Measurements from ENCODE around the gene ASMT.
"Not testable (repeated sequence)": the region's sequence is repeated elsewhere in the genome, so short reads cannot be mapped to it uniquely, and the experiment has no call there.

ASMT gene

GRCh38 chrX:1646009-1646408, 31.1 kb downstream of the ASMT start:
- FAIRE-seq (no peak), DNase-seq (ENCODE audit: insufficient read length, low spot score) (no peak)

- DNase-seq (ENCODE audit: insufficient read length, low spot score) (no peak), FAIRE-seq (no peak)
Measured at GRCh38 chrX:1649621-1650020, 34.8 kb downstream of the ASMT start.

- DNase-seq (ENCODE audit: insufficient read length, low spot score) (peak; percentile 71), FAIRE-seq (peak; percentile 78)
Measured at GRCh38 chrX:1652011-1652811, 37.4 kb downstream of the ASMT start.

- FAIRE-seq (peak; percentile 23), DNase-seq (ENCODE audit: insufficient read length, low spot score) (no peak)
Measured at GRCh38 chrX:1656379-1656778, 41.5 kb downstream of the ASMT start.

GRCh38 chrX:1657367-1658070, 42.7 kb downstream of the ASMT start:
- FAIRE-seq (no peak), DNase-seq (ENCODE audit: insufficient read length, low spot score) (peak; percentile 45)

- no peak for DNase-seq (ENCODE audit: insufficient read length, low spot score)
- FAIRE-seq: no peak
Measured at GRCh38 chrX:1658071-1658491, 43.2 kb downstream of the ASMT start.

GRCh38 chrX:1659664-1660461, 45.0 kb downstream of the ASMT start:
- FAIRE-seq (peak; percentile 91), DNase-seq (ENCODE audit: insufficient read length, low spot score) (no peak)

- DNase-seq (ENCODE audit: insufficient read length, low spot score) (no peak), FAIRE-seq (no peak)
Measured at GRCh38 chrX:1661048-1661921, 46.4 kb downstream of the ASMT start.

GRCh38 chrX:1661922-1662221, 47.0 kb downstream of the ASMT start:
- no peak for FAIRE-seq
- no peak for DNase-seq (ENCODE audit: insufficient read length, low spot score)

GRCh38 chrX:1667566-1667965, 52.7 kb downstream of the ASMT start:
- DNase-seq (ENCODE audit: insufficient read length, low spot score) (no peak), FAIRE-seq (no peak)

GRCh38 chrX:1673337-1673736, 58.5 kb downstream of the ASMT start:
- DNase-seq (ENCODE audit: insufficient read length, low spot score) (no peak), FAIRE-seq (peak; percentile 44)

- FAIRE-seq (no peak), DNase-seq (ENCODE audit: insufficient read length, low spot score) (no peak)
Measured at GRCh38 chrX:1676866-1677265, 62.0 kb downstream of the ASMT start.

GRCh38 chrX:1679238-1679637, 64.4 kb downstream of the ASMT start:
- DNase-seq (ENCODE audit: insufficient read length, low spot score): no peak
- no peak for FAIRE-seq

- DNase-seq (ENCODE audit: insufficient read length, low spot score): no peak
- no peak for FAIRE-seq
Measured at GRCh38 chrX:1681439-1681838, 66.6 kb downstream of the ASMT start.

GRCh38 chrX:1681856-1682255, 67.0 kb downstream of the ASMT start:
- DNase-seq (ENCODE audit: insufficient read length, low spot score); FAIRE-seq: not testable (repeated sequence)

- not testable (repeated sequence) for FAIRE-seq; DNase-seq (ENCODE audit: insufficient read length, low spot score)
Measured at GRCh38 chrX:1682501-1682900, 67.6 kb downstream of the ASMT start.

- DNase-seq (ENCODE audit: insufficient read length, low spot score): not testable (repeated sequence)
- FAIRE-seq: peak; percentile 95
Measured at GRCh38 chrX:1684883-1685282, 70.0 kb downstream of the ASMT start.

GRCh38 chrX:1685444-1685880, 70.6 kb downstream of the ASMT start:
- peak; percentile 52 for FAIRE-seq
- DNase-seq (ENCODE audit: insufficient read length, low spot score): not testable (repeated sequence)

- peak; percentile 50 for DNase-seq (ENCODE audit: insufficient read length, low spot score)
Measured at GRCh38 chrX:1686642-1687041, 71.8 kb downstream of the ASMT start.

More at GRCh38 chrX:1686642-1687041, 71.8 kb downstream of the ASMT start:
- no peak for FAIRE-seq

Data from HTR-8/SVneo (cell line).